GM12801 (cell line): Measurements from ENCODE around the gene PRKAG2.

Experiments
- TF ChIP-seq, protein P1 (sequence below): IDR thresholded peaks from one replicate; pipeline ENCODE4 v1.5.1; 2011; ENCODE audit warnings: control low read depth; ENCODE audit not compliant: insufficient read length; ENCODE audit errors: extremely low read depth

The PRKAG2 gene

DNA sequence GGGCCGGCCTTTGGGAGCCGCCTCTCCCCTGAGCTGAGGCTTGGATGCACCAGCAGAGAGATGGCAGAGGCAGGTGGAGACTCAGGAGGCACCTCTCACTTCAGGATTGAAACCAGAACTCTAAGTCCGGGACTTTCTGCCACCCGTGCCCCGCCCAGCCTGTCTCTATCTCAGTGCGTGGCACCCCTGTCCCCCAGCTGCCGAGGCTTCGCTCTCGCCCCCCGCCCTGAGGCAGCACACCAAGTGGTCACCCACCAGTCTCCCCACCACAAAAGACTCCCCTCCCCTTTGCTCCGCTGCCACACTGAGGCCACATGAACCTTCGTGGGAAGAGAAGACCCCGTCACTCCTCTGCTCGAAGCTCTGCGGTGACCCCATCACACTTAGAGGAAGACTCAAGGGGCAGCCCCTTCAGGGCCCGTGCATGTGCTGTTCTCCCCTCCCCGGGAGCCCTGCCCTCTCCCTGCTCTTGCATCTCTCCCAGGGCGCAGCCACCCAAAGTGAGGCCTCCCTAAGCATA lies 166.7 kb downstream of the PRKAG2 start:
- TF ChIP-seq, protein P1, sequence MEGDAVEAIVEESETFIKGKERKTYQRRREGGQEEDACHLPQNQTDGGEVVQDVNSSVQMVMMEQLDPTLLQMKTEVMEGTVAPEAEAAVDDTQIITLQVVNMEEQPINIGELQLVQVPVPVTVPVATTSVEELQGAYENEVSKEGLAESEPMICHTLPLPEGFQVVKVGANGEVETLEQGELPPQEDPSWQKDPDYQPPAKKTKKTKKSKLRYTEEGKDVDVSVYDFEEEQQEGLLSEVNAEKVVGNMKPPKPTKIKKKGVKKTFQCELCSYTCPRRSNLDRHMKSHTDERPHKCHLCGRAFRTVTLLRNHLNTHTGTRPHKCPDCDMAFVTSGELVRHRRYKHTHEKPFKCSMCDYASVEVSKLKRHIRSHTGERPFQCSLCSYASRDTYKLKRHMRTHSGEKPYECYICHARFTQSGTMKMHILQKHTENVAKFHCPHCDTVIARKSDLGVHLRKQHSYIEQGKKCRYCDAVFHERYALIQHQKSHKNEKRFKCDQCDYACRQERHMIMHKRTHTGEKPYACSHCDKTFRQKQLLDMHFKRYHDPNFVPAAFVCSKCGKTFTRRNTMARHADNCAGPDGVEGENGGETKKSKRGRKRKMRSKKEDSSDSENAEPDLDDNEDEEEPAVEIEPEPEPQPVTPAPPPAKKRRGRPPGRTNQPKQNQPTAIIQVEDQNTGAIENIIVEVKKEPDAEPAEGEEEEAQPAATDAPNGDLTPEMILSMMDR = no peak

DNA sequence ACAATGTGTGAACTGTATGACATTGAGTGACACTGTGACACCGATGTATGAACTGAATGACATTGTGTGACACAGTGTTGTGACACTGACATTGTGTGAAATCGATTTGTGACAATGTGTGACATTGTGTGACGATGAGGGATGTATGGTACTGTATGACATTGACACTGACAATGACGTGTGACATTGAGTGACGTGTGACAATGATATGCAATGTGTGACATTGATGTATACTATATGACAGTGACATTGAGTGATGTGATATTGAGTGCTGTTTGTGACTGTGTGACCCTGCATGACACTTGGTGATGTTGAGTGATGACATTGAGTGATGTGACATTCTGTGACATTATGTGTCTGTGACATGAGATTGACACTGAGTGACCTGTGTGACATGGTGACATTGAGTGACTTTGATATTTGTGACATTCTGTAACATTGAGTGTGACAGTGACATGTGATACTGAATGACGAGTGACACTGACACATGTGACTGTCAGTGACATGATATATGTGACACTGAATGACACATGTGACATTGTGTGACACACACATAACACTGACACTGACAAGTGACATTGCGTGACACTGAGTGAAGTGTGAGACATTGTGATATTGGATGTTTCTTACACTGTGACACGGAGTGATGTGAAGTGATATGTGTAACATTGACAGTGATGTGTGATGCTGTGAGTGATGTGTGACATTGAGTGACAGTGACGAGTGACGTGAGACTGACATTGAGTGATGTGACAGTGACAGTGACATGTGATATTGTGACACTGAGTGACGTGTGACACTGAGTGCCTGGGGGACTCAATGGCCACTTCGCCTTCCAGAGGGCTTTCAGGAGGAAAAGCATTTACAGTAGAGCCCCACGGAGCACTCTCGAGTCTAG lies 167.5 kb downstream of the PRKAG2 start:
- TF ChIP-seq, protein P1 = no peak

DNA sequence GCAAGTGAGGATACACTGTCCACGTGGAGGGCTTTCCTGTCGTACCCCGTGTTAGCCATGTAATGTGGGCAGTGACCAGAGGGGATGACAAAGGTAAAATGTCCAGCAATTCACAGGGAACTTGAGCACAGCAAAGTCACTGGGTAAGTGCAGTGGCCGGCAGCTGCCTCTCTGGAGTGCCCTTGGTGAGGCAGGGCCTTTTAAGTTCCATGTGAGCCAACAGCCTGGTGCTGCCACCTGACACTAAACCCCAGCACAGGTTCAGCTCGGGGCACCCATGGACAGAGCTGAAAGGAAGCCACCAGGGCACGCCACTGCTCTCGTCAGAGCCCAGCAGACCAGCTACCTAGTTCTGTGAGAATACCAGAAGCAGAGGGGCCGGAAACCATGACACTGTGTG lies 168.3 kb downstream of the PRKAG2 start:
- TF ChIP-seq, protein P1 = no peak

DNA sequence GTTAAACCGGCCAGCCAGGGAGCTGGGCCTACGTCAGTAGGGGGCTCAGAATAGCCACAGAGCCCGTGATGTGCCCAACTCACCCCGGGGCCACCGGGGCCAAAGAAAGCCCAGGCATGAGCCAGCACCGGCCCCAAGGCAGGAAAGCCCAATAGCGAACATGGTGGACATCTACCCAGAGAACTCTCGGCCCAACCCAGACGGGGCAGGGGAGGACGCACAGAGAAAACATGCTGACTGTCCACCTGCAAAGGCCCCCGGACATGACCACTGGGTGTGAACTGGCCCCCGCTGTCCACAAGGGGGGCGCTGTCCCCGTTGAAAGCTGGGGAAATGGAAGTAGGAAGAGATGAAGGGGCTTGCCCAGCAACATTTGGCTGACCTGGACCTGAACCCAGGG lies 169.2 kb downstream of the PRKAG2 start:
- TF ChIP-seq, protein P1 = no peak

DNA sequence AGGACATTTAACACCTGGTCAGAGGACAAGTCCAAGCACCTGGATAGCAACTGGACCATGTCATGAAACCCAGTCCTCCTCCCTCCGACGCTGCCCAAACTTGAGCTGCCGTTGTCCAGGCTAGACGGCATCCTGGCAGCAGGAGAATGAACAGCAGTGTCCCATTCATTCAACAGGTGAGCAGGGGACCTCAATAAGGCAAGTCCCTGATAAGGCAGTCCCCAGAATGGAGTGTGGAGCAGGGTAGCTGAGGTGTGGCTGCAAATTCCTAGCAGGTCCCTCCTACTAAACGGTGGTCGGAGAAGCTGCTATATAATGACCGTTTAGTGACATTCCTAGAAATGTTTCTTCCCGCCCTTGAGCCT lies 169.8 kb downstream of the PRKAG2 start:
- TF ChIP-seq, protein P1 = no peak

DNA sequence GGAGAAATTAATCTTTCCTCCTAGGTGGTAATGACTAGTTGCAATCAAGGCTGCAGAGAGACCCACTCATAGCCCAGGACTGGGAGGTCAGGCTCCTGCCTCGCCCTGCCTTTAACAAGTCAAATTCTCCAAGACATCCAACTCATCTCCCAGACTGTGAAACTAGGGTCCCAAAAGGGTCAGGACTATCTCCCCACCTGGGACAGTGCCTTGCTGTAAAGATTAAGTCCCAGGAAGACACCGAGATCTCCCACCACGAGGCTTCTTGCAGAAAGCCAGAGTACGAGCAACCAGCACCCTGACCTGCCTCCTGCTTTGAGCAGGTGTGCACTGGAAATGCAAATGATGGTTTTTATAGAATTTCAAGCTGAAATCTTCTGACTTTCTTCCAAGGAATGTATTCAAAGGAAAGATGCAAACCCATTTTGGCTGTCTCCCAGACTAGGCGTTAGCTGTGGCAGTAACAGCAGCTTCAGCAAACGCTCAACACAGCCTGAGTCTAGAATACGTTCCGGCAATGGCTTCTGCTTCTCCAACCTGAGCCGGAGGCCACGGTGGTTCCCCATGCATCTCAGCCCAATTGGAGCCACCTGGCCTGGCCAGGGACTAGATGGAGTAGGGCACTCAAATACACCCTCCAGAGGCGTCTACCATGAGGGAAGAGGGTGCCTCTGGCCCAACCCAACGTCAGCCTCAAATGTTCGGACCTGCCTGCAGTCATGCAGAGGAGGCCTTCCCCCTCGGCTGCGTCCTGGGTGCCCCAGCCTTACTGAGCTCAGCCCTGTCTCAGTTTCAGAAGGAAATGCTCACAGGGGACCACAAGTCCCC lies 170.4 kb downstream of the PRKAG2 start:
- TF ChIP-seq, protein P1 = no peak

DNA sequence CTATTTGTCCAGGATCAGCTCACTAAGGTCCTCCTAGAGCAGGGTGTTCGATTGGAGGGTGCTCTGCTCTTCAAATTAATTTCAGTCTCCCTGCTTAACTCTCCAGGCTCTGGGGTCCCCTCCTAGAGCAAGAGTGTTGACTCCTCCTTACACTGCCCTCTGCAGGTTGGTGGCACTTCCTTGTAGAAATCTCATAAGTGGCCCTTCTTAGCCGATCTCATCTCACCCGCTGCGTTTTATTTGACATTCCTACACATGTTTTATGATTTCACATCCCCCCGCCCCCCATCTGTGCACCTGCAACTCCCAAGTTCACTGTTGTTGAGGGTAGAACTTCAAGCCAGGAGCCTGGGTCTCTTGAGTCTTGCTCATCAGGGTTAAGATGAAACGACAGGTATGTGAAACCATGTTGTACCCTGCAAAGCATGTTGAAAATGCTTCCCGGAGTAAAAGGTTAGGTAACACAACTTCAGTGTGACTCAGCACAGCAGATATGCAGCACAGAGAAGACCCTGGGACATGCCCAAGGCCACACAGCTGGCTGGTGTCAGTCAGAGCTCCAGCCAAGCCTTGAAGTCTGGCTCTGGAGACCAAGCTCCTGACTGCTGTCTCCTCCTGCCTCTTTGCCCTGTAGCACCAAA lies 171.2 kb downstream of the PRKAG2 start:
- TF ChIP-seq, protein P1 = no peak
